Cardiac fibroblast (primary cell): ENCODE data around the gene SETBP1.

ENCODE experiments used
- DNase-seq, 2 donors: peaks; one replicate each; pipeline versions ENCODE4 v3.0.0 to v3.0.0-alpha.2; 2010; ENCODE audit warnings: low read depth in 2 of 2
- H3K4me3 ChIP-seq, 2 donors: replicated peaks in 1 of 2; 1 replicate in 1 of 2; 2 replicates in 1 of 2; pipeline ENCODE4 v1.5.1; 2011; ENCODE audit warnings: low read depth in 2 of 2, low read length in 2 of 2, mild to moderate bottlenecking in 2 of 2, moderate library complexity in 1 of 2
- CTCF ChIP-seq: IDR thresholded peaks from one replicate; pipeline ENCODE4 v1.5.1; 2011; ENCODE audit warnings: low read depth, mild to moderate bottlenecking, low read length, inconsistent platforms

Gene SETBP1

DNA sequence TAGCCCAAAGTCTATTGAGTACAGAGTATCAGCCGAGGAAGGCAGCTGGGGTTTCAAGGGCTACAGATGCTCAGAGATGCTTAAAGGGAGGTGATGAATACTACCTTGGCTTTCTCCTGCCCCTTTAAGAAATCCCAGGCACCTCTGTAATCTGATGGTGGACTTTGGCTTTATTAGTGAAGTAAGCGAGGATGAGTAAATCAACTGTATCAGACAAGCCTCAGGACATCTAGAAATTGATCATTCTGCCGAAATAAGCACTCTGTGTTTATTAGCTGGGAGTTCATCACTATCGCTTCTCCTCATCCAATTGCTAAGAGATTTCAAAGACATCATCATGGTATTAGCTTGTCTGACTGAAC is 344.4 kb downstream of the SETBP1 start:
- H3K4me3 ChIP-seq: no peak overlapping the region
- no peak for TF ChIP-seq CTCF
- DNase-seq: no peak

DNA sequence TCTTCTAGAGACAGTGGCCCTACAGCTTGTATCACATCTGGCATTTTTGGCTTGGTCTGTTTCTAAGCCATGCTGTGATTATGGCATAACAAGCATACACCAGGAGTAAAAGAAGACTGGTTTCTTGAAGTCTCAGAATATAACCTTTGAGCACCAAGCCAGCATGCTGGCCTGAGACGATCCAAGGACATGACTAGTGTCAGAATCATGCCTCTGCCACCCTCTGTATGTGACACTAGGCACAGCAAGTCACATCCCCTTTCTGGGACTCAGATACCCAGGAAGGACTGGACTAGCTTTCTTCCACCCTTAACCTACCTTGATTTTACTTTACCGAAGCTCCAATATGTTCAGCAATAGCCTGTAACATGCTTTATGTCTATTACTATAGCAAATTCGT is 345.5 kb downstream of the SETBP1 start:
- TF ChIP-seq CTCF: no peak
- DNase-seq: no peak
- H3K4me3 ChIP-seq: no peak overlapping the region

GRCh38 chr18:45034179-45034578 is 353.5 kb downstream of the SETBP1 start:
- no peak for DNase-seq
- no peak overlapping the region for H3K4me3 ChIP-seq
- no peak for TF ChIP-seq CTCF

DNA sequence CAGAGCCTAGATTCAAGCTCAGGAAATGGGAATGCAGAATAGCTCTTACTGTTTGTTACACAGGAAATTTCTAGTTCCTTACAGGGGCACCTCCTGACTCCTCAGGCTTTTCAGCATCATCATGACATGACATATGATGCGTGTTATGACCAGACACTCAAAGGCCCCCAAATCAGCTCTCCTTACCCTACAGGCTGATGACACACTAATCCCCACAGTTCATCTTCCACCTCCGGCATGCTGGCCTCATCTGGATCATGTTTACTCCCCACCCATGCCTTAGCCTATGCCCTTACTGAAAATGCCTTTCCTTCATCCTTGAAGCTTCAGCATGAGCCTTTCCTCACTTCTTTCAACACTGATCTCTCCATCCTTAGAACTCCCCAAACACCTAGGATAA is 356.9 kb downstream of the SETBP1 start:
- TF ChIP-seq CTCF: no peak
- no peak for DNase-seq
- no peak overlapping the region for H3K4me3 ChIP-seq

DNA sequence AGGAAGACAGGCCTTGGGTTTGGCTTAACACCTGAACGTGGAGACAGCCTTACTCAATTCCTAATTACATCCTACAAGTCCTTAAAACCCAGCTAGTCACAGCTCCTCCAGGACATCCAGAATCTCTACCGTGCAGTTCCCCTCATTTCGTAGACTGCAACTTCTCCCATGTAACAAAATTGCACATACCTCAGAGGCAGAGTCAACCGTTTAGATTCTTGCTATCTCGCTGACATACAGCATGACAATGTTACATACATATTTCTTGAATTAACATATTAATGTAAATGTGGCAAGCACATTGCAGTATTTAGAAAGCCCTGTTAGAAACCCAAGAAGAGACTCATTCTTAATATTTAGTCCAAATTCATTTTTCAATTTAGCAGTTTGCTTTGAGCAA is 358.7 kb downstream of the SETBP1 start:
- H3K4me3 ChIP-seq: no peak overlapping the region

DNA sequence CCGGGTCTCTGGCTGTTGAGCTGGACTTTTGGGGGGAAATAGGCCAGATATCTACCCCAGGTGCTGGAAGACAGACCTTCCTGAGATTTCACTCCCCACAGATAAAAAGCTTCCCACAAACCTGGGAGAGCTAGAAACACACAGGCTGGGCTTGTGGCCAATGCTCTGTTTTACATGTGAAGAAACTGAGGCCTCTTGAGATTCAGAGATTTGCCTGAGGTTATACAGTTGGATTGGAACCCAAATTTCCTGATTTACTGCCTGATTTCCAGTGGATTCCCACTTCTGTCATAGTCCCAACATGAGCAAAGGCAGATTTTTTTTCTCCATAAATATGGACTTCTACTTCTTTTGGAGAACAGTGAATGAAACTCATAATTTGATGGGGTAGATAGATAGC is 360.2 kb downstream of the SETBP1 start:
- no peak for TF ChIP-seq CTCF
- no peak for DNase-seq
- H3K4me3 ChIP-seq: no peak overlapping the region

More for the DNA sequence above, 358.7 kb downstream of the SETBP1 start:
- TF ChIP-seq CTCF: no peak
- DNase-seq: no peak

GRCh38 chr18:45044787-45045186 is 364.1 kb downstream of the SETBP1 start:
- no peak overlapping the region for H3K4me3 ChIP-seq
- no peak for TF ChIP-seq CTCF
- DNase-seq: no peak
